ENCODE measurements around the gene PRKRIP1.

DNA sequence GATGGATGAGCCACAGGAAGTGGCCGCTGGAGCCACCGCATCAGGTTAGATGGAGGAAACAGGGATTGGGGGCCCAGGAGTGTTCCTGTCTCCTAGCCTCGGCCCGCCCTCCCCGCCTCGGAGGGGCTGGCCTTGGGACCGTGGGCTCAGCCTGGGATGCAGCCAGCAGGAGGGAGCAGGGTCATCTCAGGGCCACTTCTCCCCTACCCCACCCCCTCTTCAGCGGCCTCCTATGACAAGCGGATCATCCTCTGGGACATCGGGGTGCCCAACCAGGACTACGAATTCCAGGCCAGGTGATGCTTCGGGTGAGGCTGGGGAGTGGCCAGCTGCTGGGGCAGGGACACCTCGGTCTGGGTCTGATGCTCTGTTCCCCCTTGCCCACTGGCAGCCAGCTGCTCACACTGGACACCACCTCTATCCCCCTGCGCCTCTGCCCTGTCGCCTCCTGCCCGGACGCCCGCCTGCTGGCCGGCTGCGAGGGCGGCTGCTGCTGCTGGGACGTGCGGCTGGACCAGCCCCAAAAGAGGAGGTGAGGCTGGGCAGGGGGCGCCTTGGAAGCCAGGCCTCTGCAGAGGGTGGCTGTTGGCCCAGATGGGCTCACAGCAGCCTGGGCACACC, 73.3 kb downstream of the PRKRIP1 start:
- TF ChIP-seq, protein P1, sequence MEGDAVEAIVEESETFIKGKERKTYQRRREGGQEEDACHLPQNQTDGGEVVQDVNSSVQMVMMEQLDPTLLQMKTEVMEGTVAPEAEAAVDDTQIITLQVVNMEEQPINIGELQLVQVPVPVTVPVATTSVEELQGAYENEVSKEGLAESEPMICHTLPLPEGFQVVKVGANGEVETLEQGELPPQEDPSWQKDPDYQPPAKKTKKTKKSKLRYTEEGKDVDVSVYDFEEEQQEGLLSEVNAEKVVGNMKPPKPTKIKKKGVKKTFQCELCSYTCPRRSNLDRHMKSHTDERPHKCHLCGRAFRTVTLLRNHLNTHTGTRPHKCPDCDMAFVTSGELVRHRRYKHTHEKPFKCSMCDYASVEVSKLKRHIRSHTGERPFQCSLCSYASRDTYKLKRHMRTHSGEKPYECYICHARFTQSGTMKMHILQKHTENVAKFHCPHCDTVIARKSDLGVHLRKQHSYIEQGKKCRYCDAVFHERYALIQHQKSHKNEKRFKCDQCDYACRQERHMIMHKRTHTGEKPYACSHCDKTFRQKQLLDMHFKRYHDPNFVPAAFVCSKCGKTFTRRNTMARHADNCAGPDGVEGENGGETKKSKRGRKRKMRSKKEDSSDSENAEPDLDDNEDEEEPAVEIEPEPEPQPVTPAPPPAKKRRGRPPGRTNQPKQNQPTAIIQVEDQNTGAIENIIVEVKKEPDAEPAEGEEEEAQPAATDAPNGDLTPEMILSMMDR (IDR thresholded peaks at IDR 0.05; ENCODE audit: low read depth, low read length) = no peak
- TF ChIP-seq EZH2phosphoT487 (IDR thresholded peaks at IDR 0.05; ENCODE audit: low read depth) = no peak
